Measurements from ENCODE around the gene AGAP1. TPM values are rescaled to one million over a fixed set of nuclear protein-coding genes. Genes with fewer than 3 reads are reported as not detected.

Gene AGAP1
- total RNA-seq, 1 experiment from 2014 or later: 25.8 TPM

DNA sequence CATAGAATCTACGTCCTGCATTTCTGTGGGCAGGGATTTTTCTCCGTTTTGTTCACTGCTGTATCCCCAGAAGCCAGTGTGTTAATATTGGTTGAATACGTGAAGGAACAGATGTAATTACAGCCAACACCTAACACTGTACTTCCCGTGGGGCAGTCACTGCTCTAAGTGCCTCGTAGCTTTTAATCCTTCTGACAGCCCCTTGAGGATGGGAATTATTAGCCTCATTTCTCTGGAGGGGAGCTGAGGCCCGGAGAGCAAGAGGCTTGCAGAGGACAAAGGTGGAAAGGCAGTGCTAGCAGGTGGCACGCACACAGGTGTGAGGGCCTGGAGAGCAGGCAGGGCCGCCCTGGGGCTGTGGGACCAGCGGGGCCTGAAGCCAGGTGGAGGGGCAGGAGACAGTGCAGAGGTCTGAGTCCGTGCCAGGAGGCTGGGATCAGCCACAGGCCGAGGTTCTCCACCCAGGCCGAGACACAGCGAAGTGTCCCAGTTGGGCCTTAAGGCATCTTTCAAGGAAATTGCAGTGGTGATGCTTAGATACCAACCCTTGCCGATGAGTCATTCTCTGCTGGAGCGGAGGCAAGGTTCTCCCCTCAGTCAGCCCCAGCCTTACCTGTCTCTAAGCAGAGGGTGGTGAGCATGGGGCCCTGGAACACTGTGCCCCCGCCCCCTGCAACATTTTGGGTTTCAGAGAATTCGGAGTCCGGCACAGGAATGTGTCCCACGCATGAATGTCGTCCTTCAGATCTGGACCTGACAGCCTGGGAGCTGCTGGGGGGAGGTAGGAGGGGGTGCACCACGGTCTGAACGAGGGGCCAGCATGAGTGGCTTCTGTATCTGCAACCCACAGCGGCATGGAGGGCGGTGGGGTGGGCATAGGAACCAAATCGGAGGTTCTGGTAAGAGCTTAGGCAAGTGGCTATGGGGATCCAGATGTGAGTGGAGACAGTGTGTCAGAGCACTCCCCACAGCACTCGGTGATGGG is 551.7 kb downstream of the AGAP1 start:
- no peak overlapping the region for H4K5ac ChIP-seq (ENCODE audit: insufficient read length, low read depth, low read length)
- no peak overlapping the region for H2AK5ac ChIP-seq (ENCODE audit: insufficient read length, low read length)
- DNase-seq: no peak
- no peak overlapping the region for H3K4ac ChIP-seq (ENCODE audit: low read depth, low read length)
- no peak overlapping the region for H2BK5ac ChIP-seq (ENCODE audit: insufficient read length, low read length)
- no peak overlapping the region for H3T11ph ChIP-seq (ENCODE audit: low read length)
- Mint-ChIP-seq H3K4me1 (peaks cover 10 to 18% of the 10 kb centered on the region in 2 experiments), H3K4me3 (no peak overlapping the region), H3K9me3 (no peaks in the 10 kb centered on the region), H3K27me3 (ENCODE audit: low read depth) (no peaks in the 10 kb centered on the region), H3K36me3 (ENCODE audit: insufficient read depth in 1 of 3, low read depth in 3 of 3) (peaks cover 3 to 13% (median 5%) of the 10 kb centered on the region in 3 experiments; a peak in 5 of 7 replicates), H3K27ac (peak overlapping the region in 1 of 3 experiments; percentile 41; a peak in 3 of 7 replicates)
- H3K27me3 ChIP-seq (ENCODE audit: insufficient read depth, low read length): no peaks in the 10 kb centered on the region
- H3K23ac ChIP-seq (ENCODE audit: insufficient read length, low read depth, low read length): no peak overlapping the region
- no peaks in the 10 kb centered on the region for H4K20me1 ChIP-seq (ENCODE audit: control insufficient read depth, insufficient read depth, insufficient read length)
- H2BK15ac ChIP-seq (ENCODE audit: low read depth, low read length): no peak overlapping the region
- H3K4me2 ChIP-seq (ENCODE audit: insufficient read depth, insufficient read length, low read length): no peak overlapping the region
- H3K9me3 ChIP-seq (ENCODE audit: control insufficient read depth, low read depth, low read length): no peaks in the 10 kb centered on the region
- no peak overlapping the region for H3K9ac ChIP-seq (ENCODE audit: extremely low read depth, insufficient read length, low read length)
- H3K4me1 ChIP-seq (ENCODE audit: insufficient read depth, low read length): no peaks in the 10 kb centered on the region
- no peak overlapping the region for H3K27ac ChIP-seq (ENCODE audit: insufficient read length, low read depth, low read length)
- WGBS (ENCODE audit: extremely low coverage, insufficient read length, low lambda C conversion rate): no CpG with 5 or more reads among the region's 26 CpGs
- no peak overlapping the region for H3K18ac ChIP-seq (ENCODE audit: insufficient read length, low read depth, low read length)
- no peak overlapping the region for H3K56ac ChIP-seq (ENCODE audit: insufficient read length, low read depth, low read length)
- no peak overlapping the region for H2BK120ac ChIP-seq (ENCODE audit: low read depth, low read length, poor library complexity, severe bottlenecking)
- H2BK20ac ChIP-seq (ENCODE audit: low read depth, low read length, poor library complexity, severe bottlenecking): no peak overlapping the region
- H3K79me1 ChIP-seq (ENCODE audit: insufficient read depth, low read depth, low read length, poor library complexity, severe bottlenecking): no peaks in the 10 kb centered on the region
- no peak overlapping the region for H2AFZ ChIP-seq (ENCODE audit: low read length)
- H2BK12ac ChIP-seq (ENCODE audit: insufficient read length, low read depth, low read length): no peak overlapping the region
- H4K8ac ChIP-seq (replicated peaks; ENCODE audit: insufficient read length, low read depth, low read length): no peak overlapping the region
- H4K91ac ChIP-seq (ENCODE audit: insufficient read length, low read depth, low read length): no peak overlapping the region
- TF ChIP-seq, protein P1, sequence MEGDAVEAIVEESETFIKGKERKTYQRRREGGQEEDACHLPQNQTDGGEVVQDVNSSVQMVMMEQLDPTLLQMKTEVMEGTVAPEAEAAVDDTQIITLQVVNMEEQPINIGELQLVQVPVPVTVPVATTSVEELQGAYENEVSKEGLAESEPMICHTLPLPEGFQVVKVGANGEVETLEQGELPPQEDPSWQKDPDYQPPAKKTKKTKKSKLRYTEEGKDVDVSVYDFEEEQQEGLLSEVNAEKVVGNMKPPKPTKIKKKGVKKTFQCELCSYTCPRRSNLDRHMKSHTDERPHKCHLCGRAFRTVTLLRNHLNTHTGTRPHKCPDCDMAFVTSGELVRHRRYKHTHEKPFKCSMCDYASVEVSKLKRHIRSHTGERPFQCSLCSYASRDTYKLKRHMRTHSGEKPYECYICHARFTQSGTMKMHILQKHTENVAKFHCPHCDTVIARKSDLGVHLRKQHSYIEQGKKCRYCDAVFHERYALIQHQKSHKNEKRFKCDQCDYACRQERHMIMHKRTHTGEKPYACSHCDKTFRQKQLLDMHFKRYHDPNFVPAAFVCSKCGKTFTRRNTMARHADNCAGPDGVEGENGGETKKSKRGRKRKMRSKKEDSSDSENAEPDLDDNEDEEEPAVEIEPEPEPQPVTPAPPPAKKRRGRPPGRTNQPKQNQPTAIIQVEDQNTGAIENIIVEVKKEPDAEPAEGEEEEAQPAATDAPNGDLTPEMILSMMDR (conservative IDR thresholded peaks at IDR 0.05): no peak
- no peak overlapping the region; the same call in 1 of the 2 replicates for H3K14ac ChIP-seq (ENCODE audit: insufficient read depth, low read length)
- no peaks in the 10 kb centered on the region for H3K23me2 ChIP-seq (ENCODE audit: insufficient read length, low read depth, low read length, poor library complexity, severe bottlenecking)
- H3K79me2 ChIP-seq (ENCODE audit: insufficient read depth, low read length): no peaks in the 10 kb centered on the region

Data from H9 (cell line).